Activated CD8-positive, alpha-beta memory T cell treated with anti-CD3 and anti-CD28 coated beads, Interleukin-2, amount 50 U/mL, for 1 hour (primary cell): ENCODE results near the gene FAM228A.
"Not testable (repeated sequence)": the region's sequence is repeated elsewhere in the genome, so short reads cannot be mapped to it uniquely, and the experiment has no call there.

Experiments
- DNase-seq: peaks from one replicate; pipeline ENCODE4 v3.0.0-alpha.2; 2020; ENCODE audit errors: extremely low read depth

FAM228A gene

DNA sequence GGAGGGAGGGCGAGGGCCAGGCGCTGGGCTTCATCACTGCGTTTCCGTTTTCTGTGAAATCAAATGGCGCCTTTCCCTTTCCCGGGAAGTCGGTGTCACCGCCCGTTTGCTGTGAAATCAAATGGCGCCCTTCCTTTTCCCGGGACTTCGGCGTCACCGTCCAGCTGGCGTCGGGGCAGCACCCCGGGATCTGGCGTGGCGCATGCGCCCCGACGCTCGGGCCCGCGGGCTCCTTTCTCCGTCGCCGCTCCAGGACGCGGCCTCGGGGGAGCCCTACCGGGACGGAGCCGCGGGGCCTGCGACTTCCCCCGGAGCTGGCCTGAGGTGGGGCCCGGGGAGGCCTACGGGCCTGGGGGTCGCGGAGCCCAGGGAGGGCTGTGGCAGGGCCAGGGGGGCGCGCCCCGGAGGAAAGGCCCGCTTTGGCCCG lies at the start of gene FAM228A:
FAM228A (plus strand) TSS at position 203 of the 427 bp plus-strand sequence. CDS start 428 bp downstream, outside the sequence.
- no peak for DNase-seq

DNA sequence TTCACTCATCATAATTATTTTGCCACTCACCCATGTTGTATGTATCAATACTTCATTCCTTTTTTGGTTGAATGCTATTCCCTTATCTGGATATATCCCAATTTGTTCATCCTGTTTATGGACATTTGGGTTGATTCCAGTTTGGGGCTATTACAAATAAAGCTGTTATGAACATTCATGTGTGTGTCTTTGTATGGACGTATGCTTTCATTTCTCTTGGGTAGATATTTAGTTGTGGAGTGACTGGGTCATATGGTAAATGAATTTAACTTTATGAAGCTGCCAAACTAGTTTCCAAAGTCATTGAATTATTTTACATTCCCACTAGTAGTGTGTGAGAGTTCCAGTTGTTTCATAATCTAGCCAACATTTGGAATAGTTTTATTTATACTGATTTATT lies 48.9 kb upstream of the FAM228A start:
- no peak for DNase-seq

DNA sequence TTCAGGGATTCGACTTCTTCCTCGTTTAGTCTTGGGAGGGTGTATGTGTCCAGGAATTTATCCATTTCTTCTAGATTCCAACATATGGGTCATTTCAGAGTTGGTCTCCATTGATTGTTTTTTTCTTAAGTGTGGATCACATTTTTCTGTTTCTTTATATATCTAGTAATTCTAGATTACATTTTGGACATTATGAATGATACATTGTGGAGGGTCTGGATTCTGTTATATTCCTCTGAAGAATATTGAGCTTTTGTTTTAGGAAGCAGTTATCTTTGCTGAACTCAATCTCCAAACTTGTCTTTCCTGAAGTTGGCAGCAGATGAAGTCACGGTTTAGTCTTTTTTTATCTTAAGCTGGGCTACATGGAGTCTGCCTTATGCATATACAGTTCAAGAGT lies 42.3 kb upstream of the FAM228A start:
- DNase-seq, result no peak

DNA sequence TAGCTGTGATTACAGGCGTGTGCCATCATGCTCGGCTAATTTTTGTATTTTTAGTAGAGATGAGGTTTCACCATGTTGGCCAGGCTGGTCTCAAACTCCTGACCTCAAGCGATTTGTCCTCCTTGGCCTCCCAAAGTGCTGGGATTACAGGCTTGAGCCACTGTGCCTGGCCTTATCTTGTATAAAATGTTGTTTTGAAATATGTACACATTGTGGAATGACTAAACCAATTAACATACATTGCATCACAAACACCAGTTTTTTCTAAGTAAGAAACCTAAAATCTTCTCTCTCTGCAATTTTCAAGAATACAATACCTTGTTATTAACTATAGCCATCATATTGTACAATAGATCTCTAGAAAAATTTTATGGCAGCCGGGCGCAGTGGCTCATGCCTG lies 34.5 kb upstream of the FAM228A start:
- DNase-seq, result not testable (repeated sequence)

DNA sequence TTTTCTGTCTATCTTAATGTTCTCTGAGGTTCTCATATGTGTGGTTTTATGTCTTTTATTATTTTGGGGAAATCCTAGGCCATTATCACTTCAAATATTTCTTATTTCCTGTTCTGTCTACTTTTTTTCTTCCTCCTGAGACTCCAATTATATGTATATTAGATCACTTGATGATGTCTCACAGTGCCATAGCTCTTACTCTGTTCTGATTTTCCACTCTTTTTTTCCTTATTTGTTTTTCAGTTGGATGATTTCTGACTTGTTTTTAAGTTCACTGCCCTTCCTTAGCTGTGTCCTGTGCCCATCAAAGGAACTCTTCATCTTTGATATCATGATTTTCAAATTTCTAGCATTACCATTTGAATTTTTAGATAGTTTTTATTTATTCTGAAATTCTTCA lies 27.5 kb upstream of the FAM228A start:
- no peak for DNase-seq

DNA sequence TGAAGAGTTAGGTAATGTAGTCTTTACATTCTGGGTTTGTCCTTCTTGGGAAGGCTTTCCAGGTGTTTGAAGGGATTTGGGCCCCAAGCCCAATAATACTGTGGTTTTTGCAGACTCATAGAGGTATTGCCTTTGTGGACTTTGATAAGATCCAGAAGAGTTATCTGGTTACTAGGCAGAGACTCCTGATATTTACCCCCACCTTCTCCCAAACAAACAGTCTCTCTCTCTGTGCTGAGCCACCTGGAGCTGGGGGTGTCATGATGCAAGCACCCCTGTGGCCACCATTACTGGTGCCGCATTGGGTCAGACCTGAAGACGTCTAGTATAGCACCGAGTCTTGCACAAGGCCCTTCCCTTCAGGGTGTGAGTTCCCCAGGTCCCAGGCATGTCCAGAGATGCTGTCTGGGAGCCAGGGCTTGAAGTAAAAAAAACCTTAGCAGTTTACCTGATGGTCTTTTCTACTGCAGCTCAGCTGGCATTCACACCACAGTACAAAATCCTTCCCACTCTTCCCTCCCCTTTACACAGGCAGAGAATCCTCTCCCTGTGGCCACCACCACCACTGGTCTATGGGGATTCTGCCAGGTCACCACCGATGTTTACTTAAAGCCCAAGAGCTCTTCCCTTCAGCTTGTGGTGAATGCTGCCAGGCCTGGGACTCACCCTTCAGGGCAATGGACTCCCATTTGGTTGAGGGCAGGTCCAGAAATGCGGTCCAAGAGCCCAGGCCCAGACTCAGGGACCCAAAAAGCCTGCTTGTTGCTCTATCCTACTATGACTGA lies 22.2 kb upstream of the FAM228A start:
- DNase-seq, result no peak

DNA sequence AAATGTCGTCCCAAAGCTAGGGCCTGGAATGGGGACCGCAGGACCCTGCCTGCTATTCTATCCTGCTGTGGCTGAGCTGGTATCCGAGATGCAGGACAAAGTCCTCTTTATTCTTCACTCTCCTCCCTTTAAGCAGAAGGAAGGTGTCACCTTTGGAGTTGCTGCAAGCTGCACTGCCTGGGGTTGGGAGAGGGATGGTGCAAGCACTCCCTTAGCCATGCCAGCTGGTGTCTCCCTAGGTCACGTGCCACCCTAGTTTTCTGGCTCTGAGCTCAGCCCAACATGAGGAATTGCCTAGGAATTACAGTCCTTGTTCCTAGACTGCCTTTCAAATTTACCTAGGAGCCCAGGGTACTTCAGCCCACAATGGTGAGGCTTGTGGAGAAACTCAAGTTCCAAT lies 21.4 kb upstream of the FAM228A start:
- DNase-seq, result no peak

DNA sequence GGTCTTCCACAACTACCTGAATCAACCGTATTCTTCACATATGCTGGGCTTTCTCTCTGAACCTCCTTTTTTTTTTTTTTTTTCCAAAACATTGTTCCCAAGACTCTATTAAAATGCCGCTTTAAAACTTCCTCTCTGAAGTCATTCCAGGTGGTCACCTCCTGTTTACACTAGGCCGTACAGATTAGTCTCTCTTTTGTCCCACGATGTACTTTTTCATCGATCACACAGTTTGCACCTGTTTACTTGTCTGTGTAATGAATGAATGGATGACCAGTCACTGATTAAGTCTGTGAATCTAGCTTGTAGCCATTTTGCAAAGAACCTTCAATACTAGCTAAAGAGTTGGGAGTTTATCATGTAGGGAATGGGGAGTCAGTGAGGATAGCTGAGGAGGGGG lies 16.7 kb upstream of the FAM228A start:
- no peak for DNase-seq

DNA sequence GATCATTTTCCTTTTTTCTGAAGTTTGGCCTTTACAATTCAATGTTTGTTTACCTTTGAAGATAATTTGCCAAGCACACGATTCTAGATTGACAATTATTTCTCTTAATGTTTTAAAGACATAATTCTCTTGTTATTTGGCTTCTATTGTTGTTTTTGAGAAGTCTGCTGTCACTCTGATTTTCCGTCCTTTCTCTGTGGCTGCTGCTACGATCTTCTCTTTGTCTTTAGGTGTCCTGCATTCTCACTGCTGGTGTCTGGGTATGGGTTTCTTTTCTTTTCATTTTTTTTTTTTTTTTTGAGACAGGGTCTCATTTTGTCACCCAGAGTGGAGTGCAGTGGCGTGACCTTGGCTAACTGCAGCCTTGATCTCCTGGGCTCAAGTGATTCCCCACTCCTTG lies 15.1 kb upstream of the FAM228A start:
- no peak for DNase-seq

DNA sequence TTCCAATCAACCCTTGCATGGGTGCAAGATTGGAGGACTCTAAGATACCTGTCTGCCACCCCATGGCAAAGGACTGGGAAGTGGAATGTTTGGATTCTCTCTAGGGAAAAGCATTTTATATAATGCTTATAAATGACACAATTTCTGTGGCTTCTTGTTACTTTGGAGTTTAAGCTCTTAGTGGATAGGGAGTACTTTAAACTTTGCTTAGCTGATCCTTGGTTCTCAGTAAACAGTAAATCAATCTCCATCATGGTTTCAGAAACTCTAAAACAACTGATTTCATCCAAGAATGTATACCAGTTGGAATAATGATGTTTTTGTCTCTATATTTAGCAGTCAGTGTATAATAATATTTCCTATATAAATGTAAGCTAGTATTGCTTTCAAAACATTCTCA lies 14.1 kb upstream of the FAM228A start:
- DNase-seq, result no peak

DNA sequence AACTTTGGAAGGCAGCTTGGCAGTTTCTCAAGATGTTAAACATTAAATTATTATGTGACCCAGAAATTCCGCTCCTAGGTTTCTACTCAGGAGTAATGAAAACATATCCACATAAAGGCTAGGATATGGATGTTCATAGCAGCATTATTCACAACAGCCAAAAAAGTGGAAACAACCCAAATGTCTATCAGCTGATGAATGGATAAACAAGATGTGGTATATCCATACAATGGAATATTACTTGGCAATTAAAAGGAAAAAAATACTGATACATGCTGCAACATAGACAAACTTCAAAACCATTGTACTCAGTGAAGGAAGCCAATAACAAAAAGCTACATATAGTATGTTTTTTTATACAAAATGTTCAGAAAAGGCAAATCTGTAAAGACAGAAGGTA lies 12.4 kb upstream of the FAM228A start:
- no peak for DNase-seq

DNA sequence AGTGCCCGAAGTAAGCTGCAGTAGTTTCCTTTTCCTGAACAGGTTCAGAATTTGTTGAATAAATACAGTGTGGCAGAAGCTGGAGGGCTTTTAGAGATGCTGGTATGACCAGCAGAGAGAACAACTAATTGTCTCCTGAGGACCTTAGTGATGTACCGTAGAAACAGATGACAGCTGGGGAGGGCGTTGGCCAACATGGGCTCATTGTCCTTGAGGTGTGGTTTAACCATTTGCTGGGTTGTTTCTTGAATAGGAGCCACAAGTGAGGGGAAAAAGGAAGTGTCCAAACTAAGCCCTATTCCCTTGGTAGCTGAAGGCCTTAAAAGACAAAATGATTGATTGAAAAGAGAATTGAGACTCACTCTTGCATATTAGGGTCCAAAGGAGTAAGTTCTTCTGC lies 11.7 kb upstream of the FAM228A start:
- DNase-seq, result no peak

DNA sequence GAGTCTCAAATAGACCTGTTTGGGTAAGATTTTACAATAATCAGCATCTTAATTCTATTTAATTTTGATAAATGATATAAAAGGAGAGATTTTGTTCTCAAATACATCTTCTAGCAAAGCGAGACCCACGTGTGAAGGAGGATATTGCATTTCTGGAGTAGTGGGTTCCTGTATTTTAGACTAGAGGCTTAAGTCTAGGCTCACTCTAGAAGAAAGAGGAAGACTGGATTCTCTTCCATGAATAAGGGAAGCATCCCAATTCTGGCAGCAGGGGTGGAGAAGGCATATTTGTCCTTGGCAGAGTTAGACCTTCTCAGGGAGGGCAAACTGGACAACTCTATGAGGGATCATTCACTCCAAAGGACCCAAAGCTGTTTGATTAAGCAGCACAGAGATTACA lies 11.3 kb upstream of the FAM228A start:
- DNase-seq, result no peak

DNA sequence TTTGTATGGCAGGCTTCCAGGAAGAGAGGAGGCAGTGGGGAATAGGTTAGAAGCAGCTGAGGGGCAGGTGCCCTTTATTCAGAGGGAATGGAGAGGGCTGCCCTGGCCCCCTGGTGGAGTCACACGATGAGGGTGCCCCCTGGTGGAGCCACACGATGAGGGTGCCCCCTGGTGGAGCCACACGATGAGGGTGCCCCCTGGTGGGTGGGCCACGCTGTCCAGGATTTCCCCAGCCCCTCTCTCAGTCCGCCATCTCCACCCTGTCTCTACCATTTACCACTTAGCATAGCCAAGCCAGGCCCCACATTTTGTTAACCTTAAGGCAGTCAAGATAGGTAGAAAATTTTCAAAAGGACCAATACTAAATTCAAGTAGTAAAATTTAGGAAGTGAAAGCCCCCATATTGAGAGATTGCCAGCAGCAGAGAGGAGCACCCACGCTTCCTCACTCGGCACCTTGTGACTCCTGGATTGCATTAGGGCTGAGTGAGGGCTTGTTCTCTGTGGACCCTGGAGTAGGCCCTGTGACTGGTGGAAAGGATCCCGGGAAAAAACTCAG lies 10.4 kb upstream of the FAM228A start:
- DNase-seq, result peak; percentile 4

DNA sequence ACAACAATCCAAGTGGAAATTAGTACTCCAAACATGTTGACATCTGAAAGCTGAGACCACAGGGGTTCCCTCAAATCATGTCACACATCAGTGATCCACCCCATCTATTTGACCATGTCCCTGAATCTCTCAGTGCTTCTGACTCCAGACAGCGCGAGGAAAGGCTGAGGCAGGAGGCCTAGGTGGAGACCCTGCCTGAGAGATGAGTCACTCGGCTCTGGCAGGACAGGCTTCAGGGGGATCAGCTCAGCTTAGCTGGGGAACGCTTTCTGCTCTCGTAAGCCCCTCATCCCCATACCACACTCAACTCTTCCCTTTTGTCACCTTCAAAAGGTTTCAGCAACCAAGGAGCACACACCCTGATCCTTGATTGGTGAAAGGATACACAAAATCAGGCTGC lies 5.8 kb upstream of the FAM228A start:
- DNase-seq, result no peak

DNA sequence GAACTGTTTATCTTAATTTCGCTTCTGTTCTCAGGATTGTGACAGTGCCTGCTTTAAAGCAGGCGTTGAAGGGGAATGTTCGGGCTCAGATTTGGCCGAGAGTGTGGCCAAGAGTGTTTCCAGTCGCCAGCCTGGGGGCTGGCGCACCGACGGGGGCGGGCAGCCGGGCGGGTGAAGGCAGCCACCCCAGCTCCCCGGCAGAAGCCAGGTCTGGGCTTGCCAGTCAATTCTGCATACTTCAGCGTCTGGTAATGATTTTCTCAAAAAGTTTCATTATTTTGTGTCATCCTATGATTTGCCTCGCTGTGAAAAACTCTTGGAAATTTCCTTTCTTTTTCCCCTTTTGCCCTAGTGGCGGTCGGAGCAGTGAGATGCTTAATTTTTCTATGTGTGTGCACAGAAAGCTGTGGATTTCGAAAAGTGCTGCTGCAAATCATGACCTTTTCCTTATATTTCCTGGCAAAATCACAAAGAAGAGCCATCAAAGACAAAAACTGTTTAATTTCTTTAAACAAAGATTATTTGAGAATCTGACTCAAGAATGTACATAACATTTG lies 856 bp downstream of the FAM228A start:
- no peak for DNase-seq

DNA sequence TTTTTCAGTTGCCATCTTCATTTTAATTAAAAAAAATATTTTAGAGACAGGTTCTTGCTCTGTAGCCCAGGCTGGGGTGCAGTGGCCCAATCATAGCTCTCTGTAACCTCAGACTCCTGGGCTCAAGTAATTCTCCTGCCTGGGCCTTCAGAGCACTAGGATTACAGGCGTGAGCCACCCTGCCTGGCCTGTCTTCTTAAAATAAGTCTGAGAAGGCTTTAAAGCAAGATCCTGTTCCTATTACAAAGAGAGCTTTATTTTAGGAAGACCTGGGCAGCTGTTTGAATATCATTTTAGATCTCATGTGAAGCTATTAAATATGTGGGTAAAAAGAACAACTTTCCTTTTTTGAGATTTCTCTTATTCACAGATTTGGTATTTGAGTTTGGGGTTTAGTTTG lies 1.5 kb downstream of the FAM228A start:
- no peak for DNase-seq

DNA sequence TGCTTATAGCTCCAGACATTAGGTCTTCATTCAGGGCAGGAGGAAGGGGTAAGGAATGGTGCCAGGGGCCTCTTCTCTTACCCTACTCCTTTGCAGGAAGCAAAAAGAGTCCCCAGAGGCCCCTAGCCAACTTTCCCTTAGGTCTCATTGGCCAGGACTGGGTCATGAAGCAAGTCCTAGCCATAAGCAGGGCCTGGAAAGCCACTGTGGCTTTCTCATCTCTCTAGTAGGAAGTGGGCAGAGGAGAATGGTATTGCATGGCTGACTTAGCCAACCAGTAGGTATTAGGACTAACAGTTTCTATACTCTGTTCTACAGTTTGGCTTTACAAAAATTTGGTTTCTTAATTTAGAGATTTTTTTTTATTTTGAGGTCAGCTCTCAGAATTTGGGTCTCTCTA lies 4.8 kb downstream of the FAM228A start:
- no peak for DNase-seq

DNA sequence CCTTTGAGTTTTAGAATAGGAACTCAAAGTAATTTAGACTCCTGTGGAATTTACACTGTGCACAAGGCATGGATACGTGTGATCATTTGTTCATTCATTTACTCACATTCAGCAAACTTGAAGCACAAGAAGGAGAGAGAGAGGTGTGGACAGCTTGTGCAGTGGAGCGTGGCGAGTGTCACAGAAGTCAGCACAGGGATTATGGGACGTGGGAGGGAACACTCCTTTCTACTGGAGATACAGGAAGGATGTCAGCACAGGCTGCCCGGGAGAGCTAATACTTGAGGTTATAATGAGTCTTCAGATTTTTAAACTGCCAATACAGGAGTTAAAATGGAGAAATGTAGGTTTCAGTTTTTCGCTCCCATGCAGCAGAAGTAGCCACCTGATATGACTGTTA lies 7.0 kb downstream of the FAM228A start:
- no peak for DNase-seq

DNA sequence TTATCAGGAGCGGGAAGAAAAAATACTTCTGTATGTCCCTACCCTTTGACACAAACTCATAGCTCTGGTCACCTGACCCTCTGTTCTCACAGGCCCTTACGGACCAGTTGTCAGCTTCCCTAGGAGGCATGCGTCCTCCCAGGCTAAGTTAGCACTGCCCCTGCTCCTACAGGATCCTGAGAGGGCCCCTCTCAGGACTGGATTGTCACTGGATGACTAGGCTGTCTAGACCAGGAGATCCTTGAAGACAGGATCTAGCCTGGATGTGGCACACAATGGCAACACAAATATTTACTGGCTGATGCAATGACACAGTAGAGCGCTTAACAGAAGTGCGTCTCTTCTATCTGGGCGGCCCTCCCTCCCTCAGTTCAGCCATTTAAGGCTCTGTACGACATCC lies 7.7 kb downstream of the FAM228A start:
- DNase-seq, result no peak

DNA sequence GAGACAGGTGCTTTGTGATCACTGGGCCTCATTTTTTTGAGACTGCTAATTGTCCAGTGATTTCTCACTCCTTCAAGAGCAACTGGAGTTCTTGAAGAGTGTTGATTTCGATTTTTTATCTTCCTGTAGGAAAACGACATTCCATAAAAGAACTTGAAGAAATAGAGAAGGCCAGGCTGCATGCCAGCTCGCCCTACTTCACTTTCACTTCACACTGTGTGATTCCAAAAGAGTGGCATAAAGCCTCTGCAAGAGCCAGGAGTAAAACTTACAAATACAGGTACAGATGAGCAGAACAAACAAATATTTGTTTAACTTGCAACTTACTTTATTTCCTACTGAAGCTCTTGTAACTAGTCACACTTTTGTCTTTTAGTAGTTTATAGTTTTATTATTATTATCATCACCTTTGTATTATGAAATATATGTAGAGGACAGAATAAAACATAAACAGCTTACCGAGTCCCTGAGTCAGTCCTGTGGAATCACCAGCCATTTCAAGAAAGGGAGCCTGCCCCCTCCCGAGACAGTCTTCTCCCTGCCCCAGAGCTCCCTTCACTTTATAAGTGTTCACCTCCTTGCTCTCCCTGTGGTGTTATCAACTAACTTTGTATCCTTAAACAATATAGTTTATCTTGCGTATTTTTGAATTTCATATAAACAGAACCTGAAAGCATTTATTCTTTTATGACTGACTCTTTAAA lies 8.7 kb downstream of the FAM228A start:
- DNase-seq, result no peak

DNA sequence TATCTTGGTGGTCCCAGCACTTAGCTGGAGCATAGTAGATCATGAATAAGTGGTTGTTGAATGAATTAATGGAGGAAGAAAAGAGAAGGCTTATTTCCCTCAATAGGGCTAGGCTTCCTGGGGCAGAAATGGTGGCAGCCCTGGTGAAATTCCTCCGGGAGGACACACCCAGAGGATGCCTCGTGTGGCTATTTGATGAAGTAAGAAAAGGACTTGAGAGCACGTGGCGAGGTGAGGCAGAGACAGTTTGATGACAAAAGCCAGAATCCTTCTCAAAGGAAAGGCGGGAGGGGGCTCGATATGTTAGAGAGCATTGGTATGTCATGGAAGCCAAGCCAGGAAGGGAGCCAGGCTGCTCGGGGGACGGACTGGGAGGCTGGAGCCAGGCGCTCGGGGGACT lies 14.7 kb downstream of the FAM228A start:
- DNase-seq, result no peak

DNA sequence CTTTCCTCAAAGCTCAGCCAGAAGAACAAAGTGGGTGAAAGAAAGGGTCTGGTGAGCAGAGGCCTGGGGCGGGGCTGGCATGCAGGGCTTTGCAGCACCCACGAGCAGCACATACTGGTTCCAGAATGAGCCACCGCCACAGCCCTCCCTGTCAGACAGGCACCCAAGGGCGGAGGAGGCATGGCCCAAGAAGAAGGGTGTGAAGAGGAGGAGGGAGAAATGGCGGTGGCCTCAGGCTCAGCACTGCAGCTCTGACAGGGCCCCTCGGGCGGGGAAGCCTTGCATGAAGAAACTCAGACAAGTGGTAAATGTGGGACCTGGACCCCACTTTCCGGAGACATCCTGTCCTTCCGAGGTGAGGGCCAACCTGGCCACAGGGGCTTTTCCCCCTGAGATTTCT lies 15.7 kb downstream of the FAM228A start:
- DNase-seq, result no peak
